GM21576 (cell line): ENCODE results near the gene FBXL19.

Experiments used
- ATAC-seq: cut with Tn5 transposase; IDR thresholded peaks from one replicate; pipeline ENCODE4 v1.9.1; 2021; ENCODE audit warnings: mild to moderate bottlenecking, moderate library complexity; ENCODE audit not compliant: unreplicated experiment

FBXL19 gene

DNA sequence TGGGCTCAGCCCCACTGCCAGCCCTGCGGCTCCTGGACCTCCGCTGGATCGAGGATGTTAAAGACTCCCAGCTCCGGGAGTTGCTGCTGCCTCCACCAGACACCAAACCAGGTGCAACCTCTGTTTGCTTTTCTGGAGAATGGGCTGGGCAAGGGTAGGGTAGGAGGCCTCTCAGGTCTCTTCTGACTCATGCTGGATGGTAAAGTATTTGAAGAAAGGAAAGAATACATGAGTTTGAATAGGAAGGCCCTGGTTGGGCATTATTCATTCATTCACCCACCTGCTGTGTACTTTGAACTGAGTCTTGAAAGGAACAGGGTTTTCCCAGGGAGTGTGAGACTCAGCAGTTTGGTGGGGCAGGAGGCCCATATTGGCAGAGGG lies 19.0 kb downstream of the FBXL19 start:
- ATAC-seq, result no peak

GRCh38 chr16:30944352-30944751 lies 21.0 kb downstream of the FBXL19 start:
- no peak for ATAC-seq

GRCh38 chr16:30946671-30947540 lies 23.5 kb downstream of the FBXL19 start:
- no peak for ATAC-seq

DNA sequence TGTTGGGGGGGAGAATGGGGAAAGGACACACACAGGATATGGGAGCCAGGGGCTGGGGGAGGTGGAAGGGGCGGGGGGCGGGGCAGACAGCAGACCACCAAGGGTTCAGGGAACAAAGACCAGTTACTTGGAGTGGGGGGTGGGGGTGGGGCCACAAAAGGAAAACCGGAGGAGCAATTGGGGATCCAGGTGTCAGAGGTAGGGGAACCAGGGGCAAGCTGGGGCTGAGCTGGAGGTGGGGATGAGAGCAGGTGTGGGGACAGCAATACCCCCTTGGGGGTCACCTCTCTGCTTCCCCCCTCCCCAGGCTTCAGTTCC lies 24.1 kb downstream of the FBXL19 start:
- ATAC-seq, result no peak

GRCh38 chr16:30947859-30948666 lies 24.7 kb downstream of the FBXL19 start:
- ATAC-seq, result no peak

- peak; percentile 70 for ATAC-seq
Observed at GRCh38 chr16:30948667-30949649, 25.6 kb downstream of the FBXL19 start, which contains the start of gene ORAI3. Gene ORAI3, plus strand, starts transcription at chr16:30949068. Its CDS starts 222 bp downstream, at chr16:30949290.

GRCh38 chr16:30949650-30950515 lies 26.5 kb downstream of the FBXL19 start:
- ATAC-seq, result peak; percentile 46

GRCh38 chr16:30950516-30951065 lies 27.2 kb downstream of the FBXL19 start:
- no peak for ATAC-seq

GRCh38 chr16:30951193-30951592 lies 27.8 kb downstream of the FBXL19 start:
- ATAC-seq, result no peak

GRCh38 chr16:30951750-30952149 lies 28.4 kb downstream of the FBXL19 start:
- no peak for ATAC-seq

- no peak for ATAC-seq
Observed at GRCh38 chr16:30953111-30953510, 29.7 kb downstream of the FBXL19 start.

GRCh38 chr16:30953511-30954124 lies 30.2 kb downstream of the FBXL19 start:
- ATAC-seq, result no peak

- no peak for ATAC-seq
Observed at GRCh38 chr16:30954993-30955392, 31.6 kb downstream of the FBXL19 start.

DNA sequence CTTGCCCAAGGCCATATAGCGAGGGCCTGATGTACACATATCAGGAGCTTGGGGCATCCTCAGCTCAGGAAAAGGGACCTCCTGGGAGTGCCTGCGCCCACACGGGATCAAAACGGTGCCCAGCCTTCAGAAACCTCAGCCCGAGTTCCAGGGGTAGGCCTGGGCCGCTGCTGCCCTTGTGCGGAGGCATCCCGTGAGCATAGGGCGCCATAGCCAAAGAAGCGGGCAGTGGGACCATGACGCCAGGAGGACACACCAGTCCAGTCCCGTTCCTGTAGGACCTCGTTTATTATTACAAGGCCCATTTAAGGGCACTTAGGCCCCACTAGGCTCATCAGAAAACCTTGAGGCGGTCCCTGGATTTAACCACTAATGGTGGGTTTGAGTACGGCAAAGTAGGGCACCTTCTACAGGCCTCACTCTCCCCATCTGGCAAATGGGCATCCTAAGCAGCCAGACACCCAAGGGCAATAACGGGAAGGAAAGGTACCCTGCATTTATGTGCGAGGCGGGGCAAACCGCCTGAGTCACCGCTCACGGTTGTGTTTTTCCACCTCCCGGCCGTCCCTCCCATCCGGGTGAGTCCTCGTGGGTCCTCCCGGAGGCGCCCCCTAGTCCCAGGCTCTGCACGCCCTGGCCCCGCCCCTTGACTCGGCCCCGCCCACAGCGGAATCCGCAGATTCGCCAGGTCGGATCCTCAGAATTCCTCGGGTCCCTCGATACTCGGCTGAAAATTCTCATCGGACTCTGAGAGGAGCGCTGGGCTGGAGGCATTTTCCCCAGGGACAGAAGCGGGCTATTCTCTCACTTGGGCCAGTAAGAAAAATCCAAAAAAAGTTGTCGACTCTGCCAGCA lies 33.5 kb downstream of the FBXL19 start:
- ATAC-seq, result peak; percentile 41

DNA sequence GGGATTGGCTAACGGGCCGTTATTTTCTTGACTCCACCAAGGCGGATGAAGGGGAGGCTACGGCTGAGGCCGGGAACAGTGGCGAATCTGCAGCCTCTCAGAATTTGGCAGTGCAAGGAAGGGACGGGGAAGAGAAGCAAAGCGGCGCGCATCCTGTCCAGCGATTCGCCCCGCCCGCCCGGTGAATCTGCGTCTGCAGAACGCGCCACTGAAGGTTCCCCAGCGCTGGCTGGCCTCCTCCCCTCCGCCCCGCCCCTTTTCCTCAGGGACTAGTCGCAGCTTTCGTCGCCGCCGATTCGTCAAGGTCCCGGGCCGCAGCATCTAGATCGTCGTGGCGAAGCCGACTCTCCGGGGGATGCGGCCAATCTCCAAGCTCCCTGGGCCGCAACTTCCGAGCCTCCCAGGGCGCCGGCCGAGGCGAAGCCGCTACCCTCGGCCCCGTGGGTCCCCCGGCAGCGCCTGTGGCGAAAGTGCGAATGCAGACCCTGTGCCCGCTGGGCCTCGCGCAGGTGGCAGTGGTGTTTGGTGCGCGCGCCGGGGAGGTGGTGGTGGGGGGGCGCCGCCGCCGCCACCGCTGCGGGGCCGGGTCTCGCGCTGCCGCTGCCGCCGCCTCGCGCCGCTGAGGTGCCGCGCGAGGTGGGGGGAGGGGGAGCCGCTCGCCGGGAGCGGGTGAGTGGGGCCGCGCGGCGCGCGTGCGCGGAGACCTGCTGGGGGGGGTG lies 34.2 kb downstream of the FBXL19 start, which contains the start of gene SETD1A:
TSS of gene SETD1A (plus strand) at position 299 of the 719 bp plus-strand sequence. CDS start 978 bp downstream, outside the sequence.
- peak; percentile 68 for ATAC-seq

DNA sequence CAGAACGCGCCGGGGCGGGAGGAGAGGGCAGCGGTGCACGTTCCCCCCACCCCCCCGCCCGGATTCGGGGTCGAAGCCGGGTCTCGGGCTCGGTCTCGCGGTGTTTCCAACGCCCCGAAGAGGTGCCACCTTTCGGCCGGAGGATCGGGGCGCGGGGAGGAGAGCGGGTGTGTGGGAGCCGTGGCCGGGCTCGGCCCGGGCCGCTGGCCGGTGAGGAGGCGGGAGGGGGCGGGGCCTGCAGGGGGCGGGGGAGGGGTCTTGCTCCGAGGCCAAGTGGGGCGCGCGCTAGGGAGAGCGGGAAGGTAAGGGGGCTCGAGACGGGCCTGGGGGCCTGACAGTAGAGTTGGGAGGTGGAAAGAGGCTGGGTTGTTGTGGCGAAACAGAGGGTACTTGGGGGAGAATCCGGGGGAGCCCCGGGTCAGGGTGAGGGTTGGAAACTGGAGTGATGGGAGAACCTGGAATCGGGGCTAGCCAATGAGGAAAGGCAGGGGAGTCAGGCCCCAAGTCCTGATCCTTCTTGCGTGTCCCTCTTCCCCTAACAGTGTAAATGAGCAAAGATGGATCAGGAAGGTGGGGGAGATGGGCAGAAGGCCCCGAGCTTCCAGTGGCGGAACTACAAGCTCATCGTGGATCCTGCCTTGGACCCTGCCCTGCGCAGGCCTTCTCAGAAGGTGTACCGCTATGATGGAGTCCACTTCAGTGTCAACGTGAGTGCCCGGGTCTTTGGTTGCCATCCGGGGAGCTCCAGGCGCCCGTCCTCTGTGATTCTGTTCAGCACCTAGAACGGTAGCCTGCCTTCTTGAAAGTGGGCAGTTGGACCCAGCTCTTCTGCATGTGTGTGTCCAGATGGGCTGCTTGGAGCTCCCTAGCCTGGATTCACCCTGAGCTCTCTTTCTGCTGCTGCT lies 35.1 kb downstream of the FBXL19 start:
- peak; percentile 13 for ATAC-seq
